OCI-LY1 (cell line): ENCODE results near the gene PRKG1.

ENCODE experiments used
- EZH2 ChIP-seq: fragments of 200-600 bp; sonication (generic), shearing (Covaris generic); IDR thresholded peaks from 2 replicates; pipeline ENCODE4 v1.8.0; 2017; ENCODE audit warnings: borderline replicate concordance, mixed run types, mild to moderate bottlenecking, antibody characterized with exemption, low read length, moderate library complexity, mixed read lengths
- TF ChIP-seq, protein P1 (sequence below): fragments of 200-600 bp; sonication (generic), shearing (Covaris generic); IDR thresholded peaks from 2 replicates; pipeline ENCODE4 v1.5.1; 2017; ENCODE audit warnings: mild to moderate bottlenecking, antibody characterized with exemption, low read length, moderate library complexity, mixed read lengths

DNA sequence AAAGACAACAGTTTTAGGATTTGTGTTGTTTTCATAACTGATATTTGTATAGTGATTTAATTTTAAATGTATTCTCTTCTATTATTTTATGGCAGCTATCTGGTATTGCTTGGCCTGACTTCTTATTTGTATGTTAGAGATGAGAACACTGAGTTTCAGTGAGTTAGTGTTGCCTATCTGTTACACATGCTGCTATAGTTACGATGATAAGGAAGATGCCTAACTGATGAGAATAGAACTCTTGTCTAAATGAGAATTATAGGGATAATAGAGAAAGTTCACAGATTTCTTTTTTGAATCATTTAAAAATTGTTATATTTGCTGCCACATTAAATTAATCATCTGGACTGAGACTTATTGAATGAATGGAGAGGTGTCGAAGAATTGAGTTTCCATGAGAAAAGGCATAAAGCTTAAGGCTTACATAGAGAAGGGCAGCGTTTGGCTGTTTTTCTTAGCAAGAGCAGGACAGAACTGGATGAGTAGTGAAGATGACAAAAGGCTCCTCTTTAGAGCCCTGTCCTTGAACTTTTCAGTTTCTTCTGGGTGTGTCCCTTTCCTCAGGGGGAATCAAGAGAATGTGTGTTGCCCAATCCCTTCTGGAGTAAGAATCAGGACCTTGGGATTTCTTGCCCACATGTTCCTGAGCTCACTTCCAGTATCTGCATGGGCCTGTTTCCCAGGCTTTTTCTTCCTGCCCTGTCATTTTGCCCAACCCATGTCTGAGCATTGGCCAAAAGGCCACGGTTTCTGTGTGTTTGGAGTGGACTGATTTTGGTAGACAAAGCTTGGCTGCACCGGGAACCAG lies 820.7 kb downstream of the PRKG1 start:
- TF ChIP-seq, protein P1, sequence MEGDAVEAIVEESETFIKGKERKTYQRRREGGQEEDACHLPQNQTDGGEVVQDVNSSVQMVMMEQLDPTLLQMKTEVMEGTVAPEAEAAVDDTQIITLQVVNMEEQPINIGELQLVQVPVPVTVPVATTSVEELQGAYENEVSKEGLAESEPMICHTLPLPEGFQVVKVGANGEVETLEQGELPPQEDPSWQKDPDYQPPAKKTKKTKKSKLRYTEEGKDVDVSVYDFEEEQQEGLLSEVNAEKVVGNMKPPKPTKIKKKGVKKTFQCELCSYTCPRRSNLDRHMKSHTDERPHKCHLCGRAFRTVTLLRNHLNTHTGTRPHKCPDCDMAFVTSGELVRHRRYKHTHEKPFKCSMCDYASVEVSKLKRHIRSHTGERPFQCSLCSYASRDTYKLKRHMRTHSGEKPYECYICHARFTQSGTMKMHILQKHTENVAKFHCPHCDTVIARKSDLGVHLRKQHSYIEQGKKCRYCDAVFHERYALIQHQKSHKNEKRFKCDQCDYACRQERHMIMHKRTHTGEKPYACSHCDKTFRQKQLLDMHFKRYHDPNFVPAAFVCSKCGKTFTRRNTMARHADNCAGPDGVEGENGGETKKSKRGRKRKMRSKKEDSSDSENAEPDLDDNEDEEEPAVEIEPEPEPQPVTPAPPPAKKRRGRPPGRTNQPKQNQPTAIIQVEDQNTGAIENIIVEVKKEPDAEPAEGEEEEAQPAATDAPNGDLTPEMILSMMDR: no peak
- no peak for TF ChIP-seq EZH2
